Measurements from ENCODE around the gene BLCAP.
"Not testable (repeated sequence)": the region's sequence is repeated elsewhere in the genome, so short reads cannot be mapped to it uniquely, and the experiment has no call there.

DNA sequence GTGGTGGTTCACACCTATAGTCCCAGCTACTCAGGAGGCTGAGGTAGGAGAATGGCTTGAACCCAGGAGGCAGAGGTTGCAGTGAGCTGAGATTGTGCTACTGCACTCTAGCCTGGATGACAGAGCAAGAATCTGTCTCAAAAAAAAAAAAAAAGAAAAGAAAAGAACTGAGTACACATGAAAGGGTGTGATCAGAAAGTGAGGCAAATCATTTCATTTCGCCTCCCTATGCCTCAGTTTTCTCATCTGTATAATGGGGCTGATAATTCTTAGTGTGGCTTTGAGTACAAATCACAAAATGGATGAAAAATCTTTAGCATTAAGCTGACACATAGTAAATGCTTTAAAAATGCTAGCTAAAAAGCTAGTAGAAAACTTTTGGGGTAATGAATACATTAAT is 13.2 kb upstream of the BLCAP start:
- TF ChIP-seq, protein P1, sequence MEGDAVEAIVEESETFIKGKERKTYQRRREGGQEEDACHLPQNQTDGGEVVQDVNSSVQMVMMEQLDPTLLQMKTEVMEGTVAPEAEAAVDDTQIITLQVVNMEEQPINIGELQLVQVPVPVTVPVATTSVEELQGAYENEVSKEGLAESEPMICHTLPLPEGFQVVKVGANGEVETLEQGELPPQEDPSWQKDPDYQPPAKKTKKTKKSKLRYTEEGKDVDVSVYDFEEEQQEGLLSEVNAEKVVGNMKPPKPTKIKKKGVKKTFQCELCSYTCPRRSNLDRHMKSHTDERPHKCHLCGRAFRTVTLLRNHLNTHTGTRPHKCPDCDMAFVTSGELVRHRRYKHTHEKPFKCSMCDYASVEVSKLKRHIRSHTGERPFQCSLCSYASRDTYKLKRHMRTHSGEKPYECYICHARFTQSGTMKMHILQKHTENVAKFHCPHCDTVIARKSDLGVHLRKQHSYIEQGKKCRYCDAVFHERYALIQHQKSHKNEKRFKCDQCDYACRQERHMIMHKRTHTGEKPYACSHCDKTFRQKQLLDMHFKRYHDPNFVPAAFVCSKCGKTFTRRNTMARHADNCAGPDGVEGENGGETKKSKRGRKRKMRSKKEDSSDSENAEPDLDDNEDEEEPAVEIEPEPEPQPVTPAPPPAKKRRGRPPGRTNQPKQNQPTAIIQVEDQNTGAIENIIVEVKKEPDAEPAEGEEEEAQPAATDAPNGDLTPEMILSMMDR (IDR thresholded peaks at IDR 0.05; ENCODE audit: poor library complexity): not testable (repeated sequence)
- TF ChIP-seq EZH2 (IDR thresholded peaks at IDR 0.05; ENCODE audit: borderline replicate concordance); EZH2phosphoT487 (IDR thresholded peaks at IDR 0.05; ENCODE audit: low read depth, severe bottlenecking, unreplicated experiment): not testable (repeated sequence)

Data from hepatocyte (in vitro differentiated cells).